Astrocyte of the cerebellum (primary cell): ENCODE measurements around the gene NAGLU.
A peak's percentile ranks its signal among the peaks of the same experiment; 100 is the strongest.

Experiments
- DNase-seq: peaks from one replicate; pipeline ENCODE4 v3.0.0-alpha.2; 2011; ENCODE audit warnings: low read depth
- H3K4me3 ChIP-seq: 2 replicates; pipeline ENCODE4 v1.5.1; 2011; ENCODE audit warnings: mild to moderate bottlenecking, low read depth, low read length, moderate library complexity
- CTCF ChIP-seq: IDR thresholded peaks from 2 replicates; pipeline ENCODE4 v1.5.1; 2012; ENCODE audit warnings: low read length, low read depth, moderate library complexity, mild to moderate bottlenecking; ENCODE audit errors: missing control alignments
- in situ Hi-C: cut with HindIII; loops from 2 replicates; pipeline ENCODE4 v1.10.0; 2017; ENCODE audit warnings: low sequenced_read_pairs

Gene NAGLU

GRCh38 chr17:42513686-42514085 lies 22.4 kb upstream of the NAGLU start:
- in situ Hi-C loops = loop anchor here (10.0 kb wide), 1 partner anchor 199 kb away; no protein-coding TSS in a partner anchor
- no peak for DNase-seq
- H3K4me3 ChIP-seq = no peak overlapping the region
- no peak for TF ChIP-seq CTCF

- no peak for TF ChIP-seq CTCF
- no peak for DNase-seq
- no peak overlapping the region for H3K4me3 ChIP-seq
- in situ Hi-C loops = loop anchor here (10.0 kb wide), 1 partner anchor 199 kb away; no protein-coding TSS in a partner anchor
Observed at GRCh38 chr17:42514279-42514678, 21.8 kb upstream of the NAGLU start.

- no peak for TF ChIP-seq CTCF
- no peak for DNase-seq
- in situ Hi-C loops = loop anchor here (5.0 to 10.0 kb wide), 2 partner anchors 93 to 200 kb away; partner anchors contain the start of gene CAVIN1
- H3K4me3 ChIP-seq = no peak overlapping the region
Observed at GRCh38 chr17:42514867-42515266, 21.2 kb upstream of the NAGLU start.

- H3K4me3 ChIP-seq = no peak overlapping the region
- in situ Hi-C loops = loop anchor here (5.0 to 10.0 kb wide), 2 partner anchors 95 to 203 kb away; partner anchors contain the start of gene CAVIN1
- peak; percentile 93 for TF ChIP-seq CTCF
- DNase-seq = peak; percentile 63
Observed at GRCh38 chr17:42517516-42517915, 18.5 kb upstream of the NAGLU start.

GRCh38 chr17:42518046-42518754 lies 17.8 kb upstream of the NAGLU start:
- DNase-seq = peak; percentile 76
- in situ Hi-C loops = loop anchor here (5.0 to 10.0 kb wide), 2 partner anchors 96 to 203 kb away; partner anchors contain the start of gene CAVIN1
- no peak overlapping the region for H3K4me3 ChIP-seq
- TF ChIP-seq CTCF = no peak

GRCh38 chr17:42518755-42519545 lies 17.1 kb upstream of the NAGLU start:
- no peak overlapping the region for H3K4me3 ChIP-seq
- TF ChIP-seq CTCF = no peak
- no peak for DNase-seq

More at GRCh38 chr17:42518755-42519545, 17.1 kb upstream of the NAGLU start:
- in situ Hi-C loops = loop anchor here (5.0 to 10.0 kb wide), 2 partner anchors 97 to 204 kb away; partner anchors contain the start of gene CAVIN1
